Body of pancreas (tissue), 4 donors: ENCODE measurements around the gene AKAP5. TPM values are rescaled to one million over a fixed set of nuclear protein-coding genes. Genes with fewer than 3 reads are reported as not detected.

ENCODE experiments used
- ATAC-seq: fragments of 150-250 bp; one replicate; pipeline ENCODE4 v1.9.1; 2016
- DNase-seq, 4 donors: peaks; one replicate each; pipeline ENCODE4 v3.0.0-alpha.2; 2019
- H3K27ac ChIP-seq, 4 donors: fragments of 200-600 bp; sonication (generic); 1 replicate in 3 of 4; 2 replicates in 1 of 4; pipeline versions ENCODE4 v1.5.1 to v1.6.1; 2016 to 2019; ENCODE audit warnings: mild to moderate bottlenecking in 1 of 4, mixed read lengths in 1 of 4, moderate library complexity in 1 of 4
- H3K27me3 ChIP-seq, 2 donors: fragments of 200-600 bp; sonication (generic); one replicate each; pipeline ENCODE4 v1.6.0; 2016; ENCODE audit warnings: mild to moderate bottlenecking in 1 of 2
- H3K36me3 ChIP-seq, 2 donors: fragments of 200-600 bp; sonication (generic); replicated peaks in 1 of 2; 2 replicates each; pipeline ENCODE4 v1.5.1; 2016; ENCODE audit warnings: low read depth in 2 of 2; ENCODE audit not compliant: insufficient read depth in 1 of 2
- H3K4me1 ChIP-seq: fragments of 200-600 bp; sonication (generic); one replicate; pipeline ENCODE4 v1.6.0; 2016
- H3K4me3 ChIP-seq, 2 donors: fragments of 200-600 bp; sonication (generic); 1 replicate in 1 of 2; 2 replicates in 1 of 2; pipeline ENCODE4 v1.5.1; 2016 to 2019
- H3K9me3 ChIP-seq, 3 donors: fragments of 200-600 bp; sonication (generic); 1 replicate in 2 of 3; 2 replicates in 1 of 3; pipeline ENCODE4 v1.5.1; 2016
- POLR2A ChIP-seq, 3 donors: fragments of 450-650 bp; IDR thresholded peaks; one replicate each; pipeline ENCODE4 v1.6.1; 2016; ENCODE audit warnings: antibody characterized with exemption in 3 of 3, mild to moderate bottlenecking in 2 of 3
- WGBS, 2 donors: methylation state at CpG; one replicate each; pipeline ENCODE4 v1.1.5; 2017; 5-methylcytosine and 5-hydroxymethylcytosine counted together
- intact Hi-C: fragments of 100-400 bp; cut with DNase I; formaldehyde crosslinking; loops from one replicate; pipeline ENCODE4 v1.15.1; 2023
- total RNA-seq, 2 donors: library from RNA; depleted of rRNA; stranded (reverse); fragments of >200 nt; gene quantifications; one replicate each; pipeline ENCODE4 v1.1.0, GENCODE V29; 2016
- TF ChIP-seq, protein P1 (sequence below), 7 experiments: fragments of 450-650 bp in 4 of 7; fragments of 200-600 bp in 3 of 7; sonication (generic) in 3 of 7; IDR thresholded peaks; one replicate each; pipeline ENCODE4 v1.5.1; 2016 to 2019; ENCODE audit warnings: antibody characterized with exemption in 7 of 7

The AKAP5 gene
- total RNA-seq, 2 donors from 2014 or later: under 0.01 TPM; not detected in 1

DNA sequence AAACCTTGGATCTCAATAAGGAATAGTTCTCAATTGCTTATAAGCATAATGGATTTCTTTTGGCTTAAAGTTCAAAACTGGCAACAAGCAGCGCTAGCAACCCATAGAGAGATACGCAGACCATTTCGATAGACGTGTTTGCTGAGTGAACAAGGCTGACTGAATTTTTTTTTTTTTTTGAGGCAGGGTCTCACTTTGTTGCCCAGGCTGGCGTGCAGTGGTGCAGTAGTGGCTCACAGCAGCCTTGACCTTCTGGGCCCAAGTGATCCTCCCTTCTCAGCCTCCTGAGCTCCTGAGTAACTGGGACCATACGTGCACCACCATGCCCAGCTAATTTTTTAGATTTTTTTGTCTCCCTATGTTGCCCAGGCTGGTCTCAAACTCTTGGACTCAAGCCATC lies 1.4 kb upstream of the AKAP5 start:
- Histone ChIP-seq H3K36me3 (peaks cover 0 to 2% of the 10 kb centered on the region in 2 donors), H3K4me1 (peaks cover 15% of the 10 kb centered on the region), H3K4me3 (no peak overlapping the region), H3K27ac (no peak overlapping the region), H3K9me3 (no peaks in the 10 kb centered on the region), H3K27me3 (no peaks in the 10 kb centered on the region)
- no peak for TF ChIP-seq POLR2A (IDR thresholded peaks at IDR 0.05)
- TF ChIP-seq, protein P1, sequence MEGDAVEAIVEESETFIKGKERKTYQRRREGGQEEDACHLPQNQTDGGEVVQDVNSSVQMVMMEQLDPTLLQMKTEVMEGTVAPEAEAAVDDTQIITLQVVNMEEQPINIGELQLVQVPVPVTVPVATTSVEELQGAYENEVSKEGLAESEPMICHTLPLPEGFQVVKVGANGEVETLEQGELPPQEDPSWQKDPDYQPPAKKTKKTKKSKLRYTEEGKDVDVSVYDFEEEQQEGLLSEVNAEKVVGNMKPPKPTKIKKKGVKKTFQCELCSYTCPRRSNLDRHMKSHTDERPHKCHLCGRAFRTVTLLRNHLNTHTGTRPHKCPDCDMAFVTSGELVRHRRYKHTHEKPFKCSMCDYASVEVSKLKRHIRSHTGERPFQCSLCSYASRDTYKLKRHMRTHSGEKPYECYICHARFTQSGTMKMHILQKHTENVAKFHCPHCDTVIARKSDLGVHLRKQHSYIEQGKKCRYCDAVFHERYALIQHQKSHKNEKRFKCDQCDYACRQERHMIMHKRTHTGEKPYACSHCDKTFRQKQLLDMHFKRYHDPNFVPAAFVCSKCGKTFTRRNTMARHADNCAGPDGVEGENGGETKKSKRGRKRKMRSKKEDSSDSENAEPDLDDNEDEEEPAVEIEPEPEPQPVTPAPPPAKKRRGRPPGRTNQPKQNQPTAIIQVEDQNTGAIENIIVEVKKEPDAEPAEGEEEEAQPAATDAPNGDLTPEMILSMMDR (IDR thresholded peaks at IDR 0.05): no peak
- DNase-seq: no peak
- ATAC-seq: no peak
- intact Hi-C loops: no loop called here
- WGBS, 2 donors: 91 to 94% methylated on average over 6 of the region's 6 CpGs

DNA sequence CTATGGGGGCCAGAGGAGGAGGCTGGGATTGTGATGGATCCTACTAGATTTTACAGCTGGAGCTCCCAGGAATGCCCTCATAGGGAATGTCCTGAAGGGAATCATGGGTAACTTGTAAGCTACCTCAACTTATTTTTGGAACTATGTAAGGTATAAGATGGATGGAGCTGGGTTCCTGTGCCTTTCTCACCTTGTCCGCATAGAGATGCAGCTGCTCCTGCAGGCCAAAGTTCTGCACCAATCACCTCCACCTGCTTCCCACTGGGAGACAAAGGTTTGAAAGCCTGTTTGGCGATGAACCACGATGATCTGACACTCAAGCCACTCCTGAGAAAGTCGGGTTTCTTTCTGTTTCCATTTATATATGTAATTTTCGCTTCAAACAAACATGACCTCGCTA lies 648 bp upstream of the AKAP5 start:
- WGBS, 2 donors: 8 to 9% methylated on average over 6 of the region's 6 CpGs
- Histone ChIP-seq H3K9me3 (no peaks in the 10 kb centered on the region), H3K4me1 (peaks cover 15% of the 10 kb centered on the region), H3K27ac (no peak overlapping the region), H3K36me3 (peaks cover 0 to 2% of the 10 kb centered on the region in 2 donors), H3K4me3 (no peak overlapping the region), H3K27me3 (no peaks in the 10 kb centered on the region)
- no peak for DNase-seq
- intact Hi-C loops: no loop called here
- TF ChIP-seq, protein P1 (IDR thresholded peaks at IDR 0.05): no peak
- no peak for TF ChIP-seq POLR2A (IDR thresholded peaks at IDR 0.05)
- ATAC-seq: peak; percentile 8

DNA sequence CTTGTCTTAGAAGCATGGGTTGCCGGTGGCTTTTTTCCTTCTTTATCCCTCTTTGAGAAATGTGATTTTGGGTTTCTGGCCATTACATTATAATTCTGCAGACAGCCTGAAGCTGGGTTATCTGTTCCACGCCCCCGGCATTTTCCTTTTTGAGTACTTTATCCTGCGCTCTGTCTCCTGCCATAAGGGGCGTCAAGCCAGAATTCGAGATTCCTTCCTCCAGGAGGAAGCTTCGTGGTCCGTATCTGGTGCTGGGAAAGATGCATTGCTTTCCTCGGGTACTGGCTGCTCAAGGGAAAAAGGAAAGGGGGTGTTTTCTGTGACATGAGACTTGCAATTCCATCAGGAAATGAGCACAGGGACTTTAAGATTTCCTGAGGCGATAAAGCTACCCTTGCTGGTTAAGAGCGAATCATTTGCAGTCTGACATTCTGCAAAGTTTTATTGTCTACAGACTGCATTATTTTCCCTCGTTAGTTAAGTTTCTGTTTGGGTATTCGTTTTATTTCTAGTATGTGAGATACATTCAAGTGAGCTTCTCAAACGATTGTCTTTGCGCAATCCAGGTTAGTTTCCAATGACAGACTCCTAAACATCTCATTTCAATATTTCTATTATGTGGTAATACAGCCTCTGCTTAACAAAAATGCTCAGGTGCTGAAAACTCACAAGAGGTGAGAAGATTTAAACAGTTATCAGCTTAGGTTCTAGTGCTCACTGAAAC lies 694 bp downstream of the AKAP5 start:
- peak overlapping the region in 3 of 4 donors; percentile 39 to 49 (median 48) for H3K27ac ChIP-seq
- H3K27me3 ChIP-seq: no peaks in the 10 kb centered on the region
- no peak for TF ChIP-seq POLR2A (IDR thresholded peaks at IDR 0.05)
- TF ChIP-seq, protein P1 (IDR thresholded peaks at IDR 0.05): peak in 2 of 7 experiments; percentile 8 to 18
- 6 to 8% methylated on average over 15 of the region's 15 CpGs for WGBS, 2 donors
- H3K36me3 ChIP-seq: no peaks in the 10 kb centered on the region
- ATAC-seq (peak; percentile 36), DNase-seq (peak in 3 of 4 donors; percentile 16 to 30 (median 19))
- H3K9me3 ChIP-seq: no peaks in the 10 kb centered on the region
- peaks cover 15% of the 10 kb centered on the region for H3K4me1 ChIP-seq
- intact Hi-C loops: no loop called here
- peak overlapping the region; percentile 48 to 49 for H3K4me3 ChIP-seq

DNA sequence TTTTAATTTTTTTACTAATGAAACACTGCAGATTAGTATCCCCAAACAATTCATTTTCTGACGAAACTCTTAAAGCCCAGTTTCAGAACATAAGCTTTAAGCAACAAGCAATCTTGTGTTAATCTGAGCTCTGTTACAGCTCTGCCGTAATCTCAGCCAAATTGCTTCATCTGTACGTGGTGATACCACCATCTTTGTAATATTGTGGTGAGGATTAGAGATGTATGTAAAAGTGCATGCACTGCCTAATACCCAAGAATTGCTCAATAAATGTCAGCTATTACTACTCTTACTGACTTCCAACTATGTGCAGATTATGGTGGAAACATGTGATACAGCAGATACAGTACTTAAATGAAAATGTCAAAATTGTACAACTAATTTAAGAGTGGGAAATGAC lies 1.8 kb downstream of the AKAP5 start:
- H3K36me3 ChIP-seq: no peaks in the 10 kb centered on the region
- no peaks in the 10 kb centered on the region for H3K27me3 ChIP-seq
- TF ChIP-seq, protein P1 (IDR thresholded peaks at IDR 0.05): no peak
- no peak for TF ChIP-seq POLR2A (IDR thresholded peaks at IDR 0.05)
- intact Hi-C loops: no loop called here
- H3K4me3 ChIP-seq: no peak overlapping the region
- WGBS, 2 donors: 68 to 69% methylated on average over 3 of the region's 3 CpGs
- DNase-seq: no peak
- H3K9me3 ChIP-seq: no peaks in the 10 kb centered on the region
- H3K4me1 ChIP-seq: peaks cover 15% of the 10 kb centered on the region
- H3K27ac ChIP-seq: no peak overlapping the region
- ATAC-seq: no peak

DNA sequence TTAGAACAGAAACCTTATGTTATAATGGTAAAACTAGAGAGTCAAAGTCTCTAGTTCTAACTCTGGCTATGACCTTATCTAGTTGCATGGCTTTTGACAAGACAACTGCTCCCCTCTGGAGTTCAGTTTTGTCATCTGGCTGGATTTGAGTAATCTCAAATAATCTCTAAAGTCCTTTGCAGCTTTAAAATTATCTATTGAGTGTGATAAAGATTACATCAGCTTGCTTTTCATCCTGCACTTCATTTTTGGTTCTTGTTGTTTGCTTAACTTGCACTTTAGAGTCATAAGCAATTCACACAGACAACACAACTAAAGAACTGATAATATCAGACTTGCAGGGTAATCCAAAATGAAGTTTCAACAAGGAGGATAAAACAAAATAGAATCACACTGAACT lies 2.3 kb downstream of the AKAP5 start:
- intact Hi-C loops: no loop called here
- no peaks in the 10 kb centered on the region for H3K9me3 ChIP-seq
- no peak overlapping the region for H3K4me3 ChIP-seq
- H3K4me1 ChIP-seq: peaks cover 15% of the 10 kb centered on the region
- DNase-seq (no peak), ATAC-seq (no peak)
- no peaks in the 10 kb centered on the region for H3K27me3 ChIP-seq
- H3K36me3 ChIP-seq: no peaks in the 10 kb centered on the region
- no peak overlapping the region for H3K27ac ChIP-seq
- TF ChIP-seq, protein P1 (IDR thresholded peaks at IDR 0.05): no peak
- no peak for TF ChIP-seq POLR2A (IDR thresholded peaks at IDR 0.05)
